Measurements from ENCODE around the gene ITIH6.
A peak's percentile ranks its signal among the peaks of the same experiment; 100 is the strongest.
"Not testable (repeated sequence)": the region's sequence is repeated elsewhere in the genome, so short reads cannot be mapped to it uniquely, and the experiment has no call there.

ITIH6 gene, protein sequence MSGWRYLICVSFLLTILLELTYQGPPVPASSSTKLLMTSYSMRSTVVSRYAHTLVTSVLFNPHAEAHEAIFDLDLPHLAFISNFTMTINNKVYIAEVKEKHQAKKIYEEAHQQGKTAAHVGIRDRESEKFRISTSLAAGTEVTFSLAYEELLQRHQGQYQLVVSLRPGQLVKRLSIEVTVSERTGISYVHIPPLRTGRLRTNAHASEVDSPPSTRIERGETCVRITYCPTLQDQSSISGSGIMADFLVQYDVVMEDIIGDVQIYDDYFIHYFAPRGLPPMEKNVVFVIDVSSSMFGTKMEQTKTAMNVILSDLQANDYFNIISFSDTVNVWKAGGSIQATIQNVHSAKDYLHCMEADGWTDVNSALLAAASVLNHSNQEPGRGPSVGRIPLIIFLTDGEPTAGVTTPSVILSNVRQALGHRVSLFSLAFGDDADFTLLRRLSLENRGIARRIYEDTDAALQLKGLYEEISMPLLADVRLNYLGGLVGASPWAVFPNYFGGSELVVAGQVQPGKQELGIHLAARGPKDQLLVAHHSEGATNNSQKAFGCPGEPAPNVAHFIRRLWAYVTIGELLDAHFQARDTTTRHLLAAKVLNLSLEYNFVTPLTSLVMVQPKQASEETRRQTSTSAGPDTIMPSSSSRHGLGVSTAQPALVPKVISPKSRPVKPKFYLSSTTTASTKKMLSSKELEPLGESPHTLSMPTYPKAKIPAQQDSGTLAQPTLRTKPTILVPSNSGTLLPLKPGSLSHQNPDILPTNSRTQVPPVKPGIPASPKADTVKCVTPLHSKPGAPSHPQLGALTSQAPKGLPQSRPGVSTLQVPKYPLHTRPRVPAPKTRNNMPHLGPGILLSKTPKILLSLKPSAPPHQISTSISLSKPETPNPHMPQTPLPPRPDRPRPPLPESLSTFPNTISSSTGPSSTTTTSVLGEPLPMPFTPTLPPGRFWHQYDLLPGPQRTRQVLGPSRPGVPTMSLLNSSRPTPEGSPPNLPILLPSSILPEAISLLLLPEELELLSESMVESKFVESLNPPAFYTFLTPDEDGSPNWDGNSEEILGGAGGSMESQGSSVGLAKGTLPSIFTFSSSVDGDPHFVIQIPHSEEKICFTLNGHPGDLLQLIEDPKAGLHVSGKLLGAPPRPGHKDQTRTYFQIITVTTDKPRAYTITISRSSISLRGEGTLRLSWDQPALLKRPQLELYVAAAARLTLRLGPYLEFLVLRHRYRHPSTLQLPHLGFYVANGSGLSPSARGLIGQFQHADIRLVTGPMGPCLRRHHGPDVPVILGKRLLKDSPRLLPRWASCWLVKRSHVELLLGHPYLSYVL

DNA sequence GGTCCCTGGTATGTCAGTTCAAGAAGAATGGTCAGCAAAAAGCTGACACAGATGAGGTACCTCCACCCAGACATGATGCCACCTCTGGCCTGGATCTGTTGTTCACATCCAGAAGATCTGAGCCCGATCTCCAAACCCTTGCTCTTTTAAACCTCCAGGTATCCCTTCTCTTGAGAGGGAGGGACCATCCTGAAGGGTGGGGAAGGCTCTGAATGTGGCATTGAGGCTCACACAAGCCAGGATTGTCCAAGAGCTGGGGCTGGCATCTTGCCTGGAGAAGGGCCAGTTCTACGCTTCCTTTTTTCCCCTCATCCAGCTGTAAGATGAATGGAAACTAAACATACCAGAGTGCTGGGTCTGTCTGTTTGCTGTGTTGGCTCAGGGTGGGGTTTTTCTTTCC, at the start of gene ITIH6:
ITIH6 (minus strand) TSS at position 119 of the 400 bp plus-strand sequence; CDS start at position 74, 45 bp downstream.
- DNase-seq (ENCODE audit: low read depth in 2 of 2): no peak

DNA sequence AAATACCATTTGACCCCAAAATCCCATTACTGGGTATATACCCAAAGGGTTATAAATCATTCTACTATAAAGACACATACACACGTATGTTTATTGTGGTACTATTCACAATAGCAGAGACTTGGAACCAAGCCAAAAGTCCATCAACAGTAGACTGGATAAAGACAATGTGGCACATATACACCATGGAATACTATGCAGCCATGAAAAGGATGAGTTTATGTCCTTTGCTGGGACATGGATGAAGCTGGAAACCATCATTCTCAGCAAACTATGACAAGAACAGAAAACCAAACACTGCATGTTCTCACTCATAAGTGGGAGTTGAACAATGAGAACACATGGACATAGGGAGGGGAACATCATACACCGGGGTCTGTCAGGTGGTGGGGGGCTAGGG, 49.6 kb upstream of the ITIH6 start:
- not testable (repeated sequence) for DNase-seq (ENCODE audit: low read depth in 2 of 2)

GRCh38 chrX:54843050-54843449, 45.0 kb upstream of the ITIH6 start:
- DNase-seq (ENCODE audit: low read depth in 2 of 2): no peak

DNA sequence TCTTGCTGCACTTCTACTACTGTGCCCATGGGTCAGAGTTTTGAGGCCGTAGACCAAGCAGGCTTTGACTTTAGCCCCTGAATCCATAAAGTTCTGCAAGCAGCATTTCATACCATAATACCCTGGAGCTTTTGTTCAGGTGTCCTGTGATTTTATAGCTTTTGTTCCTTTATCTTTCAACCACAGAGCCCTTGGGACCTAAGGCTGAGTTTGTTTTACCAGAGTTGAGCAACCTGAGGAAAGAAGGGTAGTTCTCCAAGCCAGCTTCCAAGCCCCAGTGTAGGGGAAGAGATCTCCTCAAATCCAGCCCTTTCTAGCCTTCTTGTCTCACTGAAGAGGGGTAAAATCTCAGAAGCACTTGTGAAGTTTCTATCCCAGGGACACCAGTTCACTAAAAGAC, 44.6 kb upstream of the ITIH6 start:
- no peak for DNase-seq (ENCODE audit: low read depth in 2 of 2)

GRCh38 chrX:54841184-54841874, 43.3 kb upstream of the ITIH6 start:
- DNase-seq (ENCODE audit: low read depth in 2 of 2): not testable (repeated sequence)

DNA sequence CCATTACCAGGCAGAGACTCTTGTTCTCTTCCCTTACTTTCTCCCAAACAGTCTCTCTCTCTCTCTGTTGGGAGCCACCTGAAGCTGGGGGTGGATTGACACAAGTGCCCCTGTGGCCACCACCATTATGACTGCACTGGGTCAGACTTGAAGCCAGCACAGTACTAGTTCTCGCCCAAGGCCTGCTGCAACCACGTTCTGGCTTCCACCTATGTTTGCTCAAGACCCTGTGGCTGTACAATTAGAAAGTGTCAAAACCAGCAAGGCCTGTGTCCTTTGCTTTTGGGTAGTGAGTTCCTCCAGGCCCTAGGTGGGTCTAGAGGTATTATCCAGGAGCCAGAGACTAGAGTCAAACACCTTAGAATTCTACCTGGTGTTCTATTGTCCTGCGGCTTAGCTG, 40.5 kb upstream of the ITIH6 start:
- DNase-seq (ENCODE audit: low read depth in 2 of 2): no peak

GRCh38 chrX:54826598-54826997, 28.5 kb upstream of the ITIH6 start:
- no peak for DNase-seq (ENCODE audit: low read depth in 2 of 2)

- DNase-seq (ENCODE audit: low read depth in 2 of 2): no peak
Observed at GRCh38 chrX:54825716-54826438, 27.8 kb upstream of the ITIH6 start.

DNA sequence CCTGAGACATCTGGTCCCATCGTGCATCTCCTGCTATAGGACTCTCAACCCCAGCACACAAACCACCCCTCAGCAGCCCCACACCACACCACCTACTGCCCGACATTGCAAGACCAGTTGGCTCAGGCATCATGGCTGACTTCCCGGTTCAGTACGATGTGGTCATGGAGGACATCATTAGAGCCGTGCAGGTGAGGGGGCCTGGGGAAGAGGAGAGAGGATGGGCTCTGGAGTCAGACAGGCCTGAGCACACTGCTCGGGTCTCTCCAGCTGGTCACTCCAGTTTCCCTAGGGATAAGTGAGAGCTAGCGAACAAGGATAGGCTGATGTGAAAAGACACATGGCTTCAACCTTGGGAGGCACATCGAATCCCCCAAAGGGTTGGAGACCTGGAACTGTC, 26.7 kb upstream of the ITIH6 start:
- DNase-seq (ENCODE audit: low read depth in 2 of 2): no peak

DNA sequence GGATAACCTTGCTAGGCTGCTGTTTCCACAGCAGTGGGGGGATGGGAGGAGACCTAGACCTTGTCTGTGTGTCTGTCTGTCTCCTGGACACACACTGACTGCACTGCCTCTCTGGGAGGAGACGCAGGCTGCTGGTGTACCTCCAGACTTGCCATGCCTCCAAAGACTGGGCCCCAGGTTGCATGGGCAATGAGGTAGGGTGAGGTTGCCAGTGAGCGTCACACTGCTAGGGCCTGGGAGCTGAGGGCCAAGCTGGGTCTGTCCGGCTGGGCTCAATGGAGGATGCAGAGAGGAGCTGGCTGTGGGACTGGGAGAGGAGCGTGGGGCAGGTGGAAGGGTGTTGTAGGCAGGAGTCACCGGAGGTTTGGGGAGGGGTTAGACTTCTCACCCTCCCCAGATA, 26.1 kb upstream of the ITIH6 start:
- no peak for DNase-seq (ENCODE audit: low read depth in 2 of 2)

DNA sequence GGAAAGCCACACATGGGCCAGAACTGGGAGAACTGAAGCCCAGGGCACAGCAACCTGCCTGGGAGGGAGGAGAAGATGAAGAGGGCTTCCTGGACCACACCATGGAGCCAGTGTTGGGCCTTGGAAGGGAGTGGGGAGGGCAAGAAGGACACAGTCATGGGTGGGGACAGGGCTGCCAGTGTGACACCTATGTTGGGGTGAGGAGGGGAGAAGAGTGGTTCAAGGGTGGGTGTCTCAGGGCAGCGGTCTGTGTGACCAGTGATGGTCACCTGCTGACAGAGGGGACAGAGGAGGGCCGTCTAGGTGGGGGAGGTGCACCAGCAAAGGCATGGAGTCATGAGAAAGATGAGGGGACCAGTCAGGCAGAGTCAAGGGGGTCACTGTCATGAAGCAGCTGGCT, 23.3 kb upstream of the ITIH6 start:
- no peak for DNase-seq (ENCODE audit: low read depth in 2 of 2)

DNA sequence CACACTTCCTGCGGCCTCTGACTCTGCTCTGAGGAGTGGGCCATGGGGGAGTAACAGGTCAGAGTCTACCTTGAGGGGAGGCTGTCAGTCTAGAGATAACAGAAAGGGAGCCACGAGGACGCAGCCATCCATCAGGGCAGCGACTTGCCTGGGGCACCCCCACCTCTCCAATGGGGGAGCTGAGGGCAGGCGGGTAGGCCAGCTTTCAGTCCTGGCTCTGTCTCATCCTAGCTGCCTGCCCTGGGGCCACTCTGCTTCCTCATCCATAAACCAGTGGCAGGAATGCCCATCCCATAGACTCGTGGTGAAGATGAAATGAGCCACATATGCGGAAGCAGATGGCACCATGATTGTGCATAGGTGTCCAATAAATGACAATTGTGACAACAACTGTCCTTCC, 22.7 kb upstream of the ITIH6 start:
- no peak for DNase-seq (ENCODE audit: low read depth in 2 of 2)

DNA sequence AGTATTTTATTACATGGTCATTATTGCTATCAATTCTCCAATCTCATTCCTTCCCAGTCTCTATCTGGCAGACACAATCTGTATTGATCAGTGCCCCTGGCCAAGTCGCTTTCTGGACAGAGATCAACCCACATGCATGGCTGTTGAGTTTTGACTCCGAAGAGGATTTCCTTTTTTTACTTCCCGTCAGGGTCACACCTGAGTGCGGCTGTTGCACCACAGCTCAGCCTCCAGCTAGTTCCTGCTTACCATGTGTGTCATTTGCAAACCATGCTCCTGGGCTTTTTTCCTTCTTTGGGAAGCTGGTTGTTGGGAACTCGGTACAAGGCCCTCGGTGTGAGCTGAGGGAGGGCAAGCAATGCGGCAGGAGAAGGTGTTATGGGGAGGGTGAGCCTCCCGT, 21.1 kb upstream of the ITIH6 start:
- DNase-seq (ENCODE audit: low read depth in 2 of 2): no peak

DNA sequence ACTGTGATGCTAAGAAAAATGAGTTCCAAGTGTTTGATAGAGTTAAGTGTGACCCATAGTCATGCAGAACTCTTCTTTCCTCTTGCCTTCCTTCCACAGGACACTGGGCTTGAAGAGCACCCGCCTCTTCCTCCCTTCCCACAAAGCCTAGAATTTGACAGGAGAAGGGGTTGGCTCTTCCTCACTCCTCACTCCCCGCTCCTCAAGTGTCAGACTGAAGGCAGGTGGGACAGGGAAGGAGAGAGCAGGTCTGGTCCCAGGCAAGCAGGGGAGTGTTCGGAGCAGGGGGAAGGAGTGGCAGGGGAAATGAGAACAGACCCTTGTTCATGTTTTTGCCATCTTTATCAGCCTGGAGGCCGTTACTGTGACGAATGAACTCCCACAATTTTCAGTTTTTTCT, 20.2 kb upstream of the ITIH6 start:
- DNase-seq (ENCODE audit: low read depth in 2 of 2): no peak

GRCh38 chrX:54817220-54817820, 19.3 kb upstream of the ITIH6 start:
- no peak for DNase-seq (ENCODE audit: low read depth in 2 of 2)

DNA sequence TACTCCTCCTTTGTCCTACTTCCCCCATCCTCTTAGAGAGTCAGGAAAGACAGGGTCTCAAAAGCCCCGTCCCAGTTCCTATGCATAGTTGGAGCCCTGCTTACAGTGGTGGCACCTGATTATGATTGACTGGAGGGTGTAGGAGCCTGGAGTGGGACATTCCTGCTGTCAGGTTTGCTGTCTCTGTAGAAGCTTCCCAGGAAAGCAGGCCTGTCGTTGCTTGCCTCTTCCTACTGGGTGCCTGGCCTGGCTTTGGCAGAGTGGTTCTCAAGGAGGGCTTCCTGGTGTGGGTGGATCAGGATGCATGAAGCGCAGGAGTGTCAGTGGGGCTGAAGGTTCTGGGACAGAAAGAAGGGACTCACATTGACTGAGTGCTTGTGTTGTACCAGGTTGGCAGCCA, 14.3 kb upstream of the ITIH6 start:
- no peak for DNase-seq (ENCODE audit: low read depth in 2 of 2)

DNA sequence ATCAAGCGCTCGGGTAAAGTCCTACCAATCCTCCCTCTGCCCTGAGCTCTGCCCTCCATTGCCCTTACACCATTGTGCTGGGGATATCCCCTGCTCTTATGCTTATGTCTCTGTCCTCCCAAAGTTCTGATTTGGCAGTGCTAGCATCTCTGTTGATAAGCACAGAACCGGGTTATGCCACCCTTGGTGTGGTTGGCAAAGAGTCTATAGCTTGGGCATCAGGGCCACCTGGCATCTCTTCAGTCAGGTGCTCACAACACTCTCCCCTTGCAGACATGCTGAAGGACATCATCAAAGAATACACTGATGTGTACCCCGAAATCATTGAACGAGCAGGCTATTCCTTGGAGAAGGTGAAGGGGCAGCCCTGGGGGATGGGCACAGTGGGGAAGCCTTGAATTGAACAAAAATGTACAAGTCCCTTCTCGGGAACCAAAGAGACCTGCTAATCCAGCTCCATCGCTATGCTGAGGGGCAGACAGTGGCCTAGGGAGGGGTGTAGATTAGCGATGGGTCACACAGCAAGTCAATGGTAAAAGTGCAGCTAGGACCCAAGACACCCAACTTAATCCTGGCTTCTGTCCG, 13.3 kb upstream of the ITIH6 start:
- DNase-seq (ENCODE audit: low read depth in 2 of 2): no peak

DNA sequence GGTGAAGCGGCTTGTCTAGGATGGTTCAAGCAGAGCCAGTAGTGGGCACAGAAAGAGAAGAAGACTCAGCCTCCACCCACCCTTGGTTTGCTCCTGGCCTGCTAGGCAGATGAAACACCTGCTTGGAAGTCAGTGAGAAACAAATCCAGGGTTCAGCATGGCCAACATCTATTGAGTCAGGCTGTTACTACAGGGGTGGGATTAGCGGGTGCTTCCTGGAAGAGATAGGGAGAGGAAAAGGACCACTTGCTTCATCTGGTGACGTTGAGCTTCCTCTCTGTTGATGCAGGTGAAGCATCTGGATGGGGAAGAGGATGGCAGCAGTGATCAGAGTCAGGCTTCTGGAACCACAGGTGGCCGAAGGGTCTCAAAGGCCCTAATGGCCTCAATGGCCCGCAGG, 12.5 kb upstream of the ITIH6 start:
- DNase-seq (ENCODE audit: low read depth in 2 of 2): no peak

DNA sequence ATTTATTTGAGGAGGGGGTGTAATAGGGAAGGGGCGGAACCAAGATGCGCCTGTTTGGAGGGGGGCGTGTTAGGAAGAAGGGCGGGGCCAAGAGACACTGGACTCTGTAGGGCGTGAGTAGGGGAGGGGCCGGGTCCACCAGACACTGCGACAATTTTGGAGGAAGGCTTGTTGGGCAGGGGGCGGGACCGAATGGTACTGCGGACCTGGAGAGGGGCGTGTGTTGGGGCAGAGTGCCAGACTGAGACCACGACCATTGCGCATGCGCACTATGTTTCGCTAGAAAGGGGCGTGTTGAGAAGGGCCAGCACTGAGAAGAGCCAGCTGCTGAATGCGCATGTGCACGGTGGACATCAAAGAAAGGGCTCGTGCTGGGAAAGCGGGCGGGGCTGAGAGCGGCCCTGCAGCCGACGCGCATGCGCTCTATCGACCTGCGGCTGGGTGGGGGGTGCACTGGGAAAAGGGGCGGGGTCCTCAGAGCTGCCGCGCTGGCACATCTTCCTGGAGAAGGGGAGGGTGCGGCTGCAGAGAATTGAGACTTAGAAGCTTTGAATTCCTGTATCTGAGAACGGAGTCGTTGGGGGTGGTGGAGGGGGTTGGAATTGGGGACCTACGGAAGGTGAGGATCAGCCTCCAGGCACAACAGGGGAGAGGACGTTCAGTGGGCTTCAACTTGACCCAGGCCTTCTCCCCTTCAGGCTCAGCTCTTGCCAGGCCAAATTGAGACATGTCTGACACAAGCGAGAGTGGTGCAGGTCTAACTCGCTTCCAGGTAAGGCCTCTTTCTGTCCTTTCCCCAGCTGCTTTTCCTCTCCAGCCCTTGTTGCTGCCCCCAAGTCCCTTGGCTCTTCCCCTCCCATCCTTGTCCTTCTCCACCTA, 10.8 kb upstream of the ITIH6 start:
- peak; percentile 68 to 70 for DNase-seq (ENCODE audit: low read depth in 2 of 2)
